HG02610 (cell line): ENCODE data around the gene ADCK2.
"Not testable (repeated sequence)": the region's sequence is repeated elsewhere in the genome, so short reads cannot be mapped to it uniquely, and the experiment has no call there.

Experiments used
- ATAC-seq: cut with Tn5 transposase; IDR thresholded peaks from one replicate; pipeline ENCODE4 v1.9.1; 2021; ENCODE audit warnings: mild to moderate bottlenecking, moderate library complexity; ENCODE audit not compliant: unreplicated experiment

The ADCK2 gene

DNA sequence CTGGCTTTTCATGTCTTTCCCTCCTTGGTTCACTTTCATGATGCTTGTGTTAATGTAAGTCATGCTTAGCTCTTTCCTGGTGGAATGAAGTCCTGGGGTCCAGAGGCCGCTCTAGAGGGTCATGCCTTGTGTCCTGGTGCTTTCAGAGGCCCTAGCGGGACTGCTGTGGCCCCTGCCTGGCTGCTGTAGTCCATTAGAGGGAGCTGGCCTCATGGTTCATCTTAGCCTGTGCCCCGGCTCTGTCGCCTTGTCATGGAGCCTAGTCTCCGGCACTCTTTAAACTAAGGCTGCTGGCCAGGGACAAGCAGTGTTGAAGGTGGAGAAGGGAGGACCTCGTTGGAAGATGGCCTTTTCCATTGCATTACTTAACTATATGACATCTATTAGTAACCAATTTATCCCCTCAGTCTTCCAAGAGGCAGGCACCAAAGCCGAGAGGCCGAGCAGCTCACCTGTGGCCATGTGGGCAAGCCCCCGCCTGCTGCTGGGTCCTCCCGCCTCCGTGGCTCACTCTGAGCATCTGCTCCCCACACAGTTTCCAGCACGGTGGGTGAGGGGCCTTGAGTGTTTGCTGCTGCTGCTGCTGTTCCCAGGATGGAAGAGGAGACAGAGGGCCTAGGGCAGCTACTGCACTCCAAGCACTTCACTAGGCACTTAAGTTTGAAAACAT, 18.8 kb downstream of the ADCK2 start:
- no peak for ATAC-seq

DNA sequence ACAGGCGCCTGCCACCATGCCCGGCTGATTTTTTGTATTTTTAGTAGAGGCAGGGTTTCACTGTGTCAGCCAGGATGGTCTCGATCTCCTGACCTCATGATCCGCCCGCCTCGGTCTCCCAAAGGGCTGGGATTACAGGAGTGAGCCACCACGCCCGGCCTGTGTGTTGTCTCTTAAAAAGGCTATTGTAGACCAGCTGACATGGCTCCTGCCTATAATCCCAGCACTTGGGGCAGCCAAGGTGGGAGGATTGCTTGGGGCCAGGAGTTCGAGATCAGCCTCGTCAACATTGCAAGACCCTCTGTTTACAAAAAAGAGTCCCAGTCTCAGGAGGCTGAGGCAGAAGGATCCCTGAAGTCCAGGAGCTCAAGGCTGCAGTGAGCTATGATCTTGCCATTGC, 21.1 kb downstream of the ADCK2 start:
- not testable (repeated sequence) for ATAC-seq

DNA sequence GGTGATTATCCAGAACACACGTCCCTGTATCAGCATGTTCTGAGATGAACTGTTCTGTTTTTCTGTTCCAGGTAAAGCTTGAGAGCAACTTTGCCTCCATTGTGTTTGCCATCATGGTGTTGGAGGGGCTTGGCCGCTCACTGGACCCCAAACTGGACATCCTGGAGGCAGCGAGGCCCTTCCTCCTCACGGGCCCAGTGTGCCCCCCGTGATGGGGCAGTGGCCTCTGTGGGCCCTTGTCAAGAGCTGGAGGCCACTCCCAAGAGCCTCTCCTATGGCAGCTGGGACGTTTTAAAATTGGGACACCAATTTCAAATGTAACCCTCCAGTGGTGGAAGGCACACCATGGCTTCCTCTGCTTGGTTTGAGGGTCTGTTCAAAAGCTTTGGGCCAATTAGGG, 21.8 kb downstream of the ADCK2 start:
- ATAC-seq, result no peak

DNA sequence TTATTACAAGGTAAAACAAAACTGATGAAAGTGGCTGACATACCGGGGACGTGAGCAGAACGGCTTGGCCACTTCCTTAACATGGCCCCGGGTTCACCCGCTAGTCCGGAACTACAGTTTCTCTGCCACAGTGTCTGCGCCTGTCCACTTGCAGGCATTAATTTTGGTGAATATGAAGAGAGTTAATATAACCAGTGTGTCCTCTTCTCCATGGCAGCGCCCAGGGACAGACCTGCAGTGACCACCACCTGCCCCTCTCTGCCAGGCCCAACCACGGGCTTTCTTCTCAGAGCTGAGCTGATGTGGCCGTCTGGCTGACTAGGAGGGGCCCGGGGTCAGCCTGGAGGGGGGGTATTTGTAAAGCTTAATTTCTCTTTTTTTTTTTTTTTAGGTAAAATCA, 22.6 kb downstream of the ADCK2 start:
- ATAC-seq, result no peak

DNA sequence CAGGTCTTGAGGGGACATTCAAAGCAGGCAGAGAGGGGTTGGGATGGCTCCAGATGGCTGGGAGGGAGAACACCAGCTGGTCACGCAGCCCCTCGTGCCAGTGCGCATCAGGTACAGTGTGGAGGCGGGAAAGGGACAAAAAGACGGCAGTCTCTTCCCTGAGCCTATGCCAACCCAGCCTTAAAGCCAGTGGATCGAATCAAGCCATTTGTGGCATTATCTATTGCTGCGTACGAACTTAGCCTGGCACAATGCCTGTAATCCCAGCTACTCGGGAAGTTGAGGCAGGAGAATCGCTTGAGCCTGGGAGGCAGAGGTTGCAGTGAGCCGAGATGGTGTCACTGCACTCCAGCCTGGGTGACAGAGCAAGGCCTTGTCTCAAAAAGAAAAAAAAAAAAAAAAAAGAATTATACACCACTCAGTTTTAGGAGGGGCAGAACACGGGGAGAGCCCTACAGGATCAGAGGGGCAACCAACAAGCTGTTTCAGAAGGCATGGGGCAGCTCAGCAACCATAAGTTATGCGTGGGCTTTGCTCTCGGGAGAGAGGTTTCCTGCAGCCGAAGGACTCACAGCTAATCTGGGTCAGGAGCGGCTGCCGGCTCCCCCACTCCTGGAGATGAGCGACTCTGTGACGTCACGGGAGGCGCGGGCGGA, 23.4 kb downstream of the ADCK2 start:
- ATAC-seq, result no peak

DNA sequence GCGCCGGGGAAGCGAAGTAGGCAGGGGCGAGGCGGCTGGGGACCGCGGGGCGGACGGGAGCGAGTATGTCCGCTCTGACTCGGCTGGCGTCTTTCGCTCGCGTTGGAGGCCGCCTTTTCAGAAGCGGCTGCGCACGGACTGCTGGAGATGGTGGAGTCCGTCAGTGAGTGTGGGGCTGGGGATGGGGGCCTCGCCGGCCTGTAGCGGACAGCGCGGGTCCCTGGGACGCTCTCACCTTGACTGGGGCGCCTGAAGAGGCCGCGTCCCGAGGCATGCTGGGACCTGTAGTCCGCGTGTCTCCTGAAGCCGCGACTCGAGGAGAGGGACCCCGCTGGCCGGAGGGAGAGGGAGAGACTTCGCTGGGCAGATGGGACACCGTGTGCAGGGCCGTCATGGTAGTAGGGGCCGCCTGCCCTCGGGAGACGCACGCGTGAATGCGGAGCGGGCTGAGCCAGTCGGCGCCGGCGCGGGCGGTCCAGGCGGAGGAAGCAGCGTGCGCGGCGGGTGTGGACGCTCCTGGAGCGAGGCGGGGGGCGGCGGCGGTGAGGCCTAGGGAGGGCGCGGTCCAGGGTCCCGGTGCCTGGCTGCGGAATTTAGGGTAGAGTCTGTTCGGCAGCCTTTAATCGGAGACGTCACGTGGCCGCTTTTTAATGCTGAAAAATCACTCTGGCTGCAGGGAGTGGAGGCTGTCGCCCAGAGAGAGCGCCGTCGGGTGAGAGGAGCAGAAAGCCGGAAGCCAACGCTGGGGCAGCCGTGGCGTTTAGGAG, 24.1 kb downstream of the ADCK2 start, which contains the start of gene NDUFB2:
Gene NDUFB2 (plus strand): TSS at position 29 of the 767 bp plus-strand sequence. CDS start 37 bp downstream, at position 66.
- peak; percentile 96 for ATAC-seq

DNA sequence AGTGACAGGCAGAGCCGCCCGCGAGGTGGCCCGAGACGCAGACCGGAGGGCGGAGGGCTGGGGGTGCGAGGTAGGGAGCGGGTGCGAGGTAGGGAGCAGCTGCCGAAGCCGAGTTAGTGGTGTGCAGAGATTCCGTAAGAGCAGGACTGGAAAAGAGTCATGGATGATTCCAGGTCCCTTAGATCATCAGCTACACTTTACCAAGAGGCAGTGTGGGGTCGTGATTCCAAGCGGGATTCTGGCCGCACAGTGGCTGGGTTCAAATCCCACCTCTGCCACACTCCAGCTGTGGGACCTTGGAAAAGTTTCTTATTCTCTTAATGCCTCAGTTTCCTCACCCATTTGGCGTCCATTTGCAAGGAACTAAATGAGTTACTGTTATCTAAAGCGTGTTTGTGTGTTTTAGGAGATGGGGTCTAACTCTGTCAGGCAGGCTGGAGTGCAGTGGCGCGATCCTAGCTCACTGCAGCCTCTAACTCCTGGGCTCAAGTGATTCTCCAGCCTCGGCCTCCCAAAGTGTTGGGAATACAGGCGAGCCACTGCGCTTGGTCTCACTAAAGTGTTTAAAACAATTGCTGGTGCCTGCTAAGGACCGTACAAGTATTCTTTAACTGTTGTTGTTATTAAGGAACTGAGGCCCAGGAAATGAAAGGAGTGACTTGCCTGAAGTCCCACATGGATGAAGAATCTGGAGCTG, 24.9 kb downstream of the ADCK2 start:
- ATAC-seq, result no peak

DNA sequence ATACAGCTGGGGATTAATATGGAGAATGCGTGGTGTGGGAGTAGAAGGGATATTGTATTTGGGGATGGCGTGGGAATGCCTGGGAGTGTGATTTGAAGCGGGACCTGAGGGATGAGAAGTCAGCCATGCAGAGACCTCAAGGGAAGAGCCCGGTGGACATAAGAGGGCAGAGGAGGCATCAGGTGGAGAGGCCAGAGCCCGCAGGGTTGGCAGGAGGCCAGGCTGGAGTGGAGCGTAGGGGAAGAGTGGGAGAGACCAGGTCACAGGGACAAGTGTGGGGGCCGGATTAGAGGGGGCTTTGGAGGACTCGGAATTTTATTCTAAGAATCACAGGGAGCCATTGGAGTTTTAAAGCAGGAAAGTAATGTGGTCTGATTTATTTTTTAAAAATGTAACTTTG, 25.7 kb downstream of the ADCK2 start:
- no peak for ATAC-seq

DNA sequence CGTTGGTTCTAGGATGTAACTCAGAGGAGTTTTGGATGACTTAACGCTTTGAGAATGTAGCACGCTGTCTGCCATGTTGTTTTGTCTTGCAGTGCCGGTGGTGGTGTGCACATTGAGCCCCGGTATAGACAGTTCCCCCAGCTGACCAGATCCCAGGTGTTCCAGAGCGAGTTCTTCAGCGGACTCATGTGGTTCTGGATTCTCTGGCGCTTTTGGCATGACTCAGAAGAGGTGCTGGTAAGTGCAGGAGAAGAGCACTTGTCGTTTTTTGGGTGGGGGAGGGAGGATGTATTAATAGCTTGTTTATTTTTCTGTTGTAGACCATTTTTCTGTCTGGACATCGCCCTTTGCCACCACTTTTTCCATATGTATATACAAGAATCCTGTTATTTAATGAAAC, 30.0 kb downstream of the ADCK2 start:
- ATAC-seq, result no peak

DNA sequence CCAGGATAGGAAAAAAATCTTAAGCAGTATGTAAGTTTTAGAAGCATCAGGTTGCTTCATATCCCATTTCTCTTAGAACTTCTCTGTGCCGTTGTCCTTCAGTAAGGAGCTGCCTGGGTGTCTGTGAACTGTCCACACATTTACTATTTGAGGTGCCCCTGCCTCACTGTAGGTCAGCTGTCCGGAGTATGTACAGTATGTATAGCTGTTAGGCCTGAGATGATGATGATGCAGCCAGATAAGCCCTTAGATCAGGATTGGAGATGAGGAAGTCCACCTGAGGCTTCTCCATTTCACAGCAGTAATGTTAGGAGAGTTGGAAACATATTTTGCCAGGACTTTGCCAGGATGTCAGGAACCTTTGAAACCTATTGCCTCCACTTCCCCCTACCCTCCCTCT, 31.5 kb downstream of the ADCK2 start:
- no peak for ATAC-seq

DNA sequence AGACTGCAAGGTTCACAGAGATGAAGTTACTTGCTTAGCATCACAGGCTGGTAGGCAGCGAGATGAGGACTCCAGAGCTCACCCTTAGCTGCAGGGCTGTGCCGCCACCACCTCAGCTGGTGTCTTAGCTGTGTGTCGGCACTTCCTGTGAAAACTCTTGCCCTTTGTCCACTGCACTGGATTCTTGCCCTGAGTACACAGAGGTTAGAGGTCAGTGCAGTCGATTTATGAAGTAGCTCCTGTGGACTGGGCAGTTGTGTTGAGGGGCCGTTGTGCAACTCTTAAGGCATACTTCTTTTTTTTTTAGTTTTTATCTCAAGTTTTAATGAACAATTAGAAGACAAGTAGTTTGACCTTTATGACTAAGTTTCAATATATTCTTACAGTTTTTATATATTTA, 34.4 kb downstream of the ADCK2 start:
- ATAC-seq, result no peak

DNA sequence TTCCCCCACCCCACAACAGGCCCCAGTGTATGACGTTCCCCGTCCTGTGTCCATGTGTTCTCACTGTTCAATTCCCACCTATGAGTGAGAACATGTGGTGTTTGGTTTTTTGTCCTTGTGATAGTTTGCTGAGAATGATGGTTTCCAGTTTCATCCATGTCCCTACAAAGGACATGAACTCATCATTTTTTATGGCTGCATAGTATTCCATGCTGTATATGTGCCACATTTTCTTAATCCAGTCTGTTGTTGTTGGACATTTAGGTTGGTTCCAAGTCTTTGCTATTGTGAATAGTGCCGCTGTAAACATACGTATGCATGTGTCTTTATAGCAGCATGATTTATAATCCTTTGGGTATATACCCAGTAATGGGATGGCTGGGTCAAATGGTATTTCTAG, 36.0 kb downstream of the ADCK2 start:
- not testable (repeated sequence) for ATAC-seq

DNA sequence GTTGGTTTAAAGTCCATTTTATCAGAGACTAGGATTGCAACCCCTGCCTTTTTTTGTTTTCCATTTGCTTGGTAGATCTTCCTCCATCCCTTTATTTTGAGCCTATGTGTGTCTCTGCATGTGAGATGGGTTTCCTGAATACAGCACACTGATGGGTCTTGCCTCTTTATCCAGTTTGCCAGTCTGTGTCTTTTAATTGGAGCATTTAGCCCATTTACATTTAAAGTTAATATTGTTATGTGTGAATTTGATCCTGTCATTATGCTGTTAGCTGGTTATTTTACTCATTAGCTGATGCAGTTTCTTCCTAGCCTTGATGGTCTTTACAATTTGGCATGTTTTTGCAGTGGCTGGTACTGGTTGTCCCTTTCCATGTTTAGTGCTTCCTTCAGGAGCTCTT, 39.6 kb downstream of the ADCK2 start:
- ATAC-seq, result not testable (repeated sequence)

DNA sequence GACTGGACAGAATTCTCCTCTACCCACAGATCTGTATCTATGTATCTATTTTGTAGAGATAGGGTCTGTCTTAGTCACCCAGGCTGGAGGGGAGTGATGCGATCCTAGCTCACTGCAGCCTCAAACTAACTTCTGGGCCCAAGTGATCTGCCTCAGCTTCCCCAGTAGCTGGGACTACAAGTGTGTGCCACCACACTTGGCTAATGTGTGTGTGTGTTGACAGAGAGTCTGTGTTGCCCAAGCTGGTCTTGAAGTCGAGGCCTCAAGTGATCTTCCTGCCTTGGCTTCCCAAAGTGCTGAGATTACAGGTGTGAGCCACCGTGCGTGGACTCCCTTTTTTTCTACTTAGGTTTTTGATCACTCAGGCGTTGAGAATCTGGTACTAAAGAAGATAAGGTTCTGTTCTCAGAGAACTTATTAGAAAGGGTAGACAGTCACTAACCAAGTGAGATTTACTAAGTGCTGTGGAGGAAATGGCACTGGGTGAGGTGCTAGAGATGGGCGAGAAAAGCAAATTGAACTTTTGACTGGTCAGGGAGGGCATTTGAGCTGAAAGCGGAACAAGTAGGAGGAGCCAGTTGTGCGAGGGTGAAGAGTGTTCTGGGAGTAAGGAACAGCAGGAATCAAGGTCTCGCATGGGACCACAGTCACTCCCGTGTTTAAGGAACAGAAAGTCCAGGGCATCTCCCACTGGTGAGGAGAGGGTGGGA, 41.7 kb downstream of the ADCK2 start:
- ATAC-seq, result no peak

DNA sequence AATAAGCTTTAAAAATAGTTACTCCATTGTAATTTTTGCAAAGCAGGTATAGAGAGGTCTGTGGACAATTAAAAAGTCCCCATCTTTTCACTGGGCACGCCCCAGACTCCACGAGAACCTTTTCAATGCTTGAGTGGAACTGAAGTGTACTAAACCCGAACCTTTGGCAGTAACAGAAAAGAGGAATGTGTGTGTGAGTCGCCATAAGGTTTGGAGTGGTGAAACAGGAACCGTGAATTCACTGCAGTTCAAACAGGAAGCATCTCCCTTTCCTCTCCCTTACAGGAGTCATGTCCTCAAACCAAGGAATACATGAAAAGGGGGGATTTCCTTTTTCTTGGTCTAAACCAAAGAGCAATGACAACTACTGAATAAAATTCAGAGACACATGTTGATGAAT, 47.0 kb downstream of the ADCK2 start:
- no peak for ATAC-seq

DNA sequence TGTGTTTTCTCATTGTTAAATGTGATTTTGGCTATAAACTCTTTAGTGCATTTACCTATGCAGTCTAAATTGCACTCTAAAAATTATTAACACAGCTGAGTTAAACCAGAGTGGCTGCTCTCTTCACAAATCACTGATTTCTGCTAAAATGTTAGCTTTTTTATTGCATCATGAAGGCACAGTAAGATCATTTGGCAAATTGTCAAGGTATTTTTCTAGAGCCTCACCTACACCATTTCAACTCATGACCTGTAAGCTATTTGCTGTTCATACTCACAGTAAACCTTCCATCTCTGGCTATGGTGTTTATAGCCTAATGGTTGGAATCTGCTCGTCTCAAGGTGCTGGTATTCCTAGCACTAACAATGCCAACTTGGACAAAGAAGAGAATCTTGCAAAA, 49.5 kb downstream of the ADCK2 start:
- no peak for ATAC-seq

DNA sequence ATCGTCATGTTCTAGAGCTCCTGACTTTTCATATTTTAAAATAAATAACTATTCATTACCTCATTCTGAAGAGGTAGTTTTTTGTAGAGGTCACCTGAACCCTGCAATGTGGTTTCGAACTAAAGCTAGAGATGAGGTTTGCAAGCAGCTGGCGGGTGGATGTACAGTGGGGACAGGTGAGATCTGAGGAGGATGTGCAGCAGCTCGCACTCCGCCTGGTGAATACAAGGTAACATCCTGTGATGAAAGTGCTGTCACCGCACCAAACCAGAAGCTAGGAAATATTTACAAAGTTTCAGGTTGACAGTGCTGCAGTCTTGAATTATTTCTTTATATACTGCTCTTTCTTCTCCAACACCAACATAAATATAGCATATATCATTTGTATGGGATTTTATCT, 50.3 kb downstream of the ADCK2 start:
- ATAC-seq, result no peak

DNA sequence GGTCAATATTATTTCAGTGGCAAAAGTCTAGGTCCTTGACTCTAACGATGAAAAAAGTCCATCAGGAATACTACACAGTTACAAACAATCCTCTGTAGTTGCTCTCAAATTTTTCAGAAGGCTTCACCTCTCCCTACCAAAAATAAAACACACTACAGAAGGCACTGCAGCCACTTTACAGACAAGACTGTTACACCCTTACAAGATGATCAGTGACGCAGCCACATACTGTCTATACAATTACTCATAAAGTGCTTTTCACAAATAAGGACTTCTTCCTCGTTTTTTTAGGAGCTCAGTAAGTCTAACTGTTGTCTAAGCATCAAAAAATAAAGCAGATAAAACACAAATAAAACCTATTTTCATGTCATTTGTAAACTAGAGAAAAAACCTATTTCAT, 50.8 kb downstream of the ADCK2 start:
- no peak for ATAC-seq

DNA sequence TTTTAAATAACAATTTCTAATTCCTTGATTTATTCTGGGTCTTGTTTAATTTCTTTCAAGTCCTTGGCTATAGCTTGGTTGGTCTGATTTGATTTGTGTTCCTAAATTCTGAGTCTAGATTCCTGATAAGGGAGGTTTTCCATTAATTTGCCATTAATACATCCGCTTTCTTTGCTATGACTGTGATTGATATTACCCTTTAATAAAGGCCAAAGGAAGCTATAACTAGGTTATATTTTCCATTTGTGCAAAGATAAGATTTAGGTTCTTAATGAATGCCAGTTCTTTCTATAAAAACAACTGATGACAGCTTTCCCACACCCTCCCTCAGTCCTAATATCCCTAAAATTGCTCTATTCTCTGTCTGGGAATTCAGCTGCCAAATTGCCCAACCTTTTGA, 52.0 kb downstream of the ADCK2 start:
- ATAC-seq, result no peak

DNA sequence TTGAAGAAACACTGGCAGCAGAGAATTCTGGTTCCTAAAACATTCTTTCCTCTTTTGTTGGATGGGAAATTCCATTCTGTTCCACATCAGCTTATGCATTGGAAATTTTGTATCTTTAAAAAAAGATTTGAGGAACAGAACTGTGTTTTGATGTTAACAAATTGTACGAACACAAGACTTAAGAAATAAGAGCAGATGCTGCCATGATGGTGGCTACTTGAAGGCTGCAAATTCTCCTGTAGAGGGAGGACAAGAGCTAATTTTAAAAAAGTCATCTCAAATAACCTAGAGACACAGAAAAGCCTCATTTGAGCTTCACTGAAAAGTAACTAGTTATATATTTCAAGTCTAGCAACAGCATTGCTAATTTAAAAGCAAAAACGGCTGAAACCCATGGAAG, 53.5 kb downstream of the ADCK2 start:
- ATAC-seq, result no peak

DNA sequence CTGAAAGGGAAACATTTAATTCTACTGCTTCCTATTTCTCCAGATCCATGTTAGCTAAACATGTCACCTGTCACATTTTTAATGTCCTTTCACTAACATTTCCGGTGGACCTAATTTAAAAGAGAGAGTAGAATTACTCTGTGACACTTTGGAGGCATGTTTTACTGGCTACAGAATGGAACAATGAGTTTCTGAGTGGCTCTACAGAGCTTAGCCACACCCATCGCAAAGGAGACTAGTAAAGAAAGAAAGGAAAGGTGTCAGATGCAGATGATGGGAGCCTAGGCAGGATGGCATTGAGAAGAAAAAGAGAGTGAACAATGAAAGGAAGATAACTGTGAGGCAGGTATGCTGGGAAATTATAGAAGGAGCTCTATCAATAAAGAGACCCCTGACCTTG, 59.7 kb downstream of the ADCK2 start:
- no peak for ATAC-seq
